ENCODE results near the gene ETFA. TPM values are rescaled to one million over a fixed set of nuclear protein-coding genes. Genes with fewer than 3 reads are reported as not detected.

ETFA gene
- total RNA-seq, 1 donor from 2014 or later = 144 TPM

DNA sequence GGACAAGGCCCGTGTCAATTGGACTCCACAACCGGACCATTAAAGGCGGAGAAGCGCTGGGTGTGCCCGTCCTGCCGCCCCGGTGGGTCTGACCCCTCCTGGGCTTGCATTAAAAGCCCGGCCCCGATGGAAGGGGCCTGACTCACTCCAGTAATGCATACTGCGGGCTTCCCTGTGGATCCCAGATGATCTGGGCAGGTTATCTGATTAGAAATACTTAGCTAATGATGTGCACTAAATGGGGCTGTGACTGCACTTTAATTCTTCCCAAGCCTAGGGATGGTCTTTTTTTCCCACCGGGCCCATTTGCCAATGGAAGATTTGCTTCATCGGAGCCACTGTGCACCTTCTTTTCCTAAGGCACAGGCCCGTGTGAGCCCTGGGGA, 126.6 kb downstream of the ETFA start:
- peak overlapping the region; percentile 12 for H3K4me3 Mint-ChIP-seq (ENCODE audit: unreplicated experiment)
- peak; percentile 64 for DNase-seq

DNA sequence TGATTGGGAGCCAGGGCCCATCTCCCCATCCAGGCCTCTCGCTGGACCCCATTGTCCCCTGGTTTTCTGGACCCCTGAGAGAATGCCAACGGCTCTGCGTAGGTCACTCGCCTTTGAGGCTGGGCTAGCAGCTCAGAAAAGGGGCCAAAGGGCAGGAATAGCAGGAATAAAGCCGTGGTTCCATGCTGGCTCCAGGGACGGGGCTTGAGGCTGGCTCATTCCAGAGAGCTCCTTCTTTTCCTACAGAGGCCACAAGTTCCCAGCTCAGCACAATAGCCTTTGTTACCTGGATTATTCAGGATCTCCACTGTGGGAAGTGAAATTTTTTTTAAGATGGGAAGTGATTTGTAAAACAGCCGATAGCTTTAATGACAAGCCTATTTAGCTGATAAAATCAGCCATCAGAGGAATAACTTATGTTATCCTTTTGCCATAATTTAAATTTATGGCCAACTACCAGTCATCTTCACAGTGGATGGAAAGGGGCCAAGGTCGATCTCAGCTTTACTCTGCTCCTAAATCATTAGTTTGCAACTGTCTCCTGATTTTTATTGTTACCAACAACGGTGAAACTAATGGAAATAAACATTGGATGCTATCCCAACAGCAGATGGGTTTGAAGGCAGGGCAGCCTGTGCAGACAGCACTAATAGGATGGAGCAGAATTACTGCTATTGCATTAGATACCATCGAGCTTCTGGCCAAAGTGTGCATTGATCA, 127.2 kb downstream of the ETFA start:
- TF ChIP-seq CTCF (IDR thresholded peaks at IDR 0.05; ENCODE audit: partially characterized antibody, unreplicated experiment) = no peak
- Mint-ChIP-seq H3K4me3 (ENCODE audit: unreplicated experiment) (peak overlapping the region; percentile 25), H3K27ac (ENCODE audit: unreplicated experiment) (peak overlapping the region; percentile 90), H3K9me3 (ENCODE audit: unreplicated experiment) (peaks cover 4% of the 10 kb centered on the region), H3K4me1 (ENCODE audit: low read depth, unreplicated experiment) (peaks cover 45% of the 10 kb centered on the region), H3K27me3 (ENCODE audit: unreplicated experiment) (peaks cover 10% of the 10 kb centered on the region), H3K36me3 (ENCODE audit: unreplicated experiment) (no peaks in the 10 kb centered on the region)
- DNase-seq = no peak

More for the DNA sequence above, 126.6 kb downstream of the ETFA start:
- no peak for TF ChIP-seq CTCF (IDR thresholded peaks at IDR 0.05; ENCODE audit: partially characterized antibody, unreplicated experiment)
- Mint-ChIP-seq H3K9me3 (ENCODE audit: unreplicated experiment) (peaks cover 4% of the 10 kb centered on the region), H3K27ac (ENCODE audit: unreplicated experiment) (peak overlapping the region; percentile 90), H3K36me3 (ENCODE audit: unreplicated experiment) (no peaks in the 10 kb centered on the region), H3K4me1 (ENCODE audit: low read depth, unreplicated experiment) (peaks cover 48% of the 10 kb centered on the region), H3K27me3 (ENCODE audit: unreplicated experiment) (peaks cover 8% of the 10 kb centered on the region)

DNA sequence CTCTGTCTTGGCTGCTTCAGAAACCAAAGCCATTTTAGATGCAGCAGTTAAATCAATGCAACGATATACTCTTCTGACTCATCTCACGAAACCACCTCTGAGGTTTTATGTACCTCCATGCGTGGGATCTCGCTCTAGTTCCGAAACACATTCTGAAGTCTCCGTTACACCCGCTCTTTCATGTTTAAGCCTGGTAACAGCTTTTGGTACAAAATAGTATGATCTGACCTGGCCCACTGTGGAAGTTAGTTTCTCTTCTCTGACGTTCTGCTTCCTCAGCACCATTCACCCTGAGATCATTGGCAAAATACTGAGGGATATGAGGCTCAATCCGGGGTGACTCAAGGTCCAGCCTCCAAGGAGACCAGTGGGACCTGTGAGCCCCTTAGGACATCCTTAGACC, 129.6 kb downstream of the ETFA start:
- DNase-seq = no peak
- H3K27me3 Mint-ChIP-seq (ENCODE audit: unreplicated experiment) = peaks cover 13% of the 10 kb centered on the region
- no peak overlapping the region for H3K27ac Mint-ChIP-seq (ENCODE audit: unreplicated experiment)
- no peak for TF ChIP-seq CTCF (IDR thresholded peaks at IDR 0.05; ENCODE audit: partially characterized antibody, unreplicated experiment)
- H3K4me3 Mint-ChIP-seq (ENCODE audit: unreplicated experiment) = no peak overlapping the region
- H3K36me3 Mint-ChIP-seq (ENCODE audit: unreplicated experiment) = no peaks in the 10 kb centered on the region
- peaks cover 4% of the 10 kb centered on the region for H3K9me3 Mint-ChIP-seq (ENCODE audit: unreplicated experiment)
- H3K4me1 Mint-ChIP-seq (ENCODE audit: low read depth, unreplicated experiment) = peaks cover 48% of the 10 kb centered on the region

DNA sequence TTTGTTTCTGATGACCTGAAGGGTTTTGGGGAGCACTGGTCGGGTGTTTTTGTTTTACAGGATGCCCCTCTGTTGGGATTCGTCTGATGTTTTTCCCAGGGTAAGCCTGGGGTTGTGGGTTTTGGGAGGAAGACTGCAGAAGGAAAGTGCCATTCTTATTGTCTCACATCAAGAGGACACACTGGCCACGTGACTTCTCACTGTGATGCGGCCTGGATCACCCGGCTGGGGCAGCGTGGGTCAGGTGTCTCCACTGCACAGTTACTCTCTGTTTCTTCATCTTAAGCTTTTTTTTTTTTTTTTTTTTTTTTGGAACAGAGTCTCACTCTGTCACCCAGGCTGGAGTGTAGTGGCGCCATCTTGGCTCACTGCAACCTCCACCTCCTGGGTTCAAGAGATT, 130.9 kb downstream of the ETFA start:
- H3K4me1 Mint-ChIP-seq (ENCODE audit: low read depth, unreplicated experiment) = peaks cover 38% of the 10 kb centered on the region
- peaks cover 4% of the 10 kb centered on the region for H3K9me3 Mint-ChIP-seq (ENCODE audit: unreplicated experiment)
- no peak for DNase-seq

More for the DNA sequence above, 130.9 kb downstream of the ETFA start:
- peaks cover 10% of the 10 kb centered on the region for H3K27me3 Mint-ChIP-seq (ENCODE audit: unreplicated experiment)
- no peak overlapping the region for H3K27ac Mint-ChIP-seq (ENCODE audit: unreplicated experiment)
- no peaks in the 10 kb centered on the region for H3K36me3 Mint-ChIP-seq (ENCODE audit: unreplicated experiment)
- H3K4me3 Mint-ChIP-seq (ENCODE audit: unreplicated experiment) = no peak overlapping the region
- no peak for TF ChIP-seq CTCF (IDR thresholded peaks at IDR 0.05; ENCODE audit: partially characterized antibody, unreplicated experiment)
